Esophagus muscularis mucosa (tissue), 4 donors: ENCODE measurements around the gene ZMYM4. TPM values are rescaled to one million over a fixed set of nuclear protein-coding genes. Genes with fewer than 3 reads are reported as not detected.

Experiments
- DNase-seq: peaks from one replicate; pipeline ENCODE4 v3.0.0-alpha.2; 2017; ENCODE audit errors: extremely low spot score
- H3K27ac ChIP-seq, 4 donors: fragments of 200-600 bp; sonication (generic); replicated peaks in 1 of 4; 1 replicate in 3 of 4; 2 replicates in 1 of 4; pipeline ENCODE4 v1.5.1; 2016 to 2019; ENCODE audit warnings: mild to moderate bottlenecking in 1 of 4
- H3K27me3 ChIP-seq, 4 donors: fragments of 200-600 bp; sonication (generic); one replicate each; pipeline versions ENCODE4 v1.5.1 to v1.6.0; 2016 to 2019
- H3K36me3 ChIP-seq, 4 donors: fragments of 200-600 bp; sonication (generic); one replicate each; pipeline ENCODE4 v1.5.1; 2016 to 2019
- H3K4me1 ChIP-seq, 4 donors: fragments of 200-600 bp; sonication (generic); one replicate each; pipeline ENCODE4 v1.5.1; 2016 to 2019
- H3K4me3 ChIP-seq, 4 donors: fragments of 200-600 bp; sonication (generic); 1 replicate in 2 of 4; 2 replicates in 2 of 4; pipeline ENCODE4 v1.5.1; 2016 to 2019; ENCODE audit warnings: mild to moderate bottlenecking in 4 of 4, moderate library complexity in 1 of 4
- H3K9me3 ChIP-seq, 4 donors: fragments of 200-600 bp; sonication (generic); 1 replicate in 3 of 4; 2 replicates in 1 of 4; pipeline ENCODE4 v1.5.1; 2016 to 2019
- CTCF ChIP-seq, 3 experiments: fragments of 200-600 bp in 2 of 3; fragments of 450-650 bp in 1 of 3; sonication (generic) in 2 of 3; IDR thresholded peaks; one replicate each; pipeline ENCODE4 v1.5.1; 2017 to 2019; ENCODE audit warnings: antibody characterized with exemption in 3 of 3, mild to moderate bottlenecking in 2 of 3, moderate library complexity in 1 of 3
- EP300 ChIP-seq: sonication (generic); formaldehyde crosslinking; IDR thresholded peaks from one replicate; pipeline ENCODE4 v1.6.1; 2017; ENCODE audit warnings: antibody characterized with exemption
- POLR2A ChIP-seq: fragments of 450-650 bp; IDR thresholded peaks from one replicate; pipeline ENCODE4 v1.6.1; 2017; ENCODE audit warnings: antibody characterized with exemption, moderate library complexity, mild to moderate bottlenecking, low read depth
- POLR2AphosphoS5 ChIP-seq, 2 donors: sonication (generic); formaldehyde crosslinking; IDR thresholded peaks; one replicate each; pipeline ENCODE4 v1.6.1; 2017; ENCODE audit warnings: antibody characterized with exemption in 2 of 2
- WGBS: methylation state at CpG from one replicate; pipeline ENCODE4 v1.1.5; 2018; 5-methylcytosine and 5-hydroxymethylcytosine counted together
- intact Hi-C: fragments of 100-400 bp; cut with DNase I; formaldehyde crosslinking; loops from one replicate; pipeline ENCODE4 v1.15.1; 2023
- total RNA-seq, 4 donors: library from RNA; depleted of rRNA; stranded (reverse); fragments of >200 nt; gene quantifications; one replicate each; pipeline versions ENCODE4 v1.1.0 to v1.2.1, GENCODE V29; 2016

The ZMYM4 gene
- total RNA-seq, 4 donors from 2014 or later: 24.6 to 32.0 (median 27.3) TPM

- Histone ChIP-seq H3K36me3 (peaks cover 0 to 19% (median 6%) of the 10 kb centered on the region in 4 donors), H3K4me1 (peaks cover 0 to 15% (median 9%) of the 10 kb centered on the region in 4 donors), H3K27me3 (no peaks in the 10 kb centered on the region), H3K4me3 (no peak overlapping the region), H3K27ac (no peak overlapping the region), H3K9me3 (no peaks in the 10 kb centered on the region)
- TF ChIP-seq CTCF (IDR thresholded peaks at IDR 0.05) (no peak), POLR2A (no peak), EP300 (no peak), POLR2AphosphoS5 (IDR thresholded peaks at IDR 0.05) (no peak)
- intact Hi-C loops: no loop called here
- no peak for DNase-seq
- 96% methylated on average over 3 of the region's 3 CpGs for WGBS
These were observed 36.9 kb downstream of the ZMYM4 start for GRCh38 chr1:35305383-35305782.

GRCh38 chr1:35315649-35316048 is 47.1 kb downstream of the ZMYM4 start:
- intact Hi-C loops: no loop called here

GRCh38 chr1:35316264-35316663 is 47.8 kb downstream of the ZMYM4 start:
- Histone ChIP-seq H3K27me3 (no peaks in the 10 kb centered on the region), H3K27ac (no peak overlapping the region), H3K4me1 (peaks cover 8 to 19% (median 14%) of the 10 kb centered on the region in 4 donors), H3K36me3 (peaks cover 0 to 2% (median under 1%) of the 10 kb centered on the region in 4 donors), H3K9me3 (no peaks in the 10 kb centered on the region), H3K4me3 (no peak overlapping the region)
- intact Hi-C loops: no loop called here
- TF ChIP-seq POLR2A (no peak), EP300 (no peak), POLR2AphosphoS5 (IDR thresholded peaks at IDR 0.05) (no peak)
- WGBS: 66% methylated on average over 1 of the region's 1 CpG
- DNase-seq: no peak

More at GRCh38 chr1:35315649-35316048, 47.1 kb downstream of the ZMYM4 start:
- Histone ChIP-seq H3K27me3 (no peaks in the 10 kb centered on the region), H3K9me3 (no peaks in the 10 kb centered on the region), H3K4me1 (peaks cover 7 to 18% (median 12%) of the 10 kb centered on the region in 4 donors), H3K4me3 (no peak overlapping the region), H3K36me3 (peaks cover 0 to 8% (median 5%) of the 10 kb centered on the region in 4 donors), H3K27ac (no peak overlapping the region)
- WGBS: 96% methylated on average over 3 of the region's 3 CpGs
- DNase-seq: no peak
- TF ChIP-seq POLR2AphosphoS5 (IDR thresholded peaks at IDR 0.05) (no peak), CTCF (IDR thresholded peaks at IDR 0.05) (no peak), POLR2A (no peak), EP300 (no peak)

GRCh38 chr1:35319988-35320713 is 51.6 kb downstream of the ZMYM4 start:
- Histone ChIP-seq H3K9me3 (no peaks in the 10 kb centered on the region), H3K27me3 (no peaks in the 10 kb centered on the region), H3K4me1 (peaks cover 12 to 30% (median 25%) of the 10 kb centered on the region in 4 donors), H3K4me3 (no peak overlapping the region), H3K27ac (no peak overlapping the region), H3K36me3 (no peaks in the 10 kb centered on the region)
- 74% methylated on average over 4 of the region's 4 CpGs for WGBS
- intact Hi-C loops: no loop called here
- no peak for DNase-seq
- TF ChIP-seq POLR2A (no peak), CTCF (IDR thresholded peaks at IDR 0.05) (no peak), EP300 (no peak), POLR2AphosphoS5 (IDR thresholded peaks at IDR 0.05) (no peak)

GRCh38 chr1:35320937-35321336 is 52.4 kb downstream of the ZMYM4 start:
- Histone ChIP-seq H3K27ac (no peak overlapping the region), H3K36me3 (no peaks in the 10 kb centered on the region), H3K4me1 (peaks cover 12 to 30% (median 25%) of the 10 kb centered on the region in 4 donors), H3K9me3 (no peaks in the 10 kb centered on the region), H3K4me3 (no peak overlapping the region), H3K27me3 (no peaks in the 10 kb centered on the region)
- 91% methylated on average over 3 of the region's 3 CpGs for WGBS
- no peak for DNase-seq
- TF ChIP-seq POLR2A (no peak), POLR2AphosphoS5 (IDR thresholded peaks at IDR 0.05) (no peak), CTCF (IDR thresholded peaks at IDR 0.05) (no peak), EP300 (no peak)
- intact Hi-C loops: no loop called here
